Common myeloid progenitor, CD34-positive (primary cell): ENCODE data around the gene MAP2K2.

Source experiments
- CTCF ChIA-PET: fragments of 350-600 bp; sonication (Branson Sonifier 250); formaldehyde crosslinking; loops from one replicate; lab custom pipeline; 2021; ENCODE audit warnings: antibody characterized with exemption; lab: Charles Lee
- POLR2A ChIA-PET: fragments of 350-600 bp; sonication (Branson Sonifier 250); formaldehyde crosslinking; loops from one replicate; lab custom pipeline; 2021; ENCODE audit warnings: antibody characterized with exemption; lab: Charles Lee
- DNase-seq, 3 donors: peaks; one replicate each; pipeline versions ENCODE4 v3.0.0 to v3.0.0-alpha.2; 2013
- H3K27ac ChIP-seq, 2 experiments: 1 replicate in 1 of 2; 2 replicates in 1 of 2; pipeline ENCODE4 v1.7.0; 2013; ENCODE audit warnings: inconsistent platforms in 2 of 2, low read length in 2 of 2, mild to moderate bottlenecking in 2 of 2, low read depth in 1 of 2, moderate library complexity in 1 of 2; ENCODE audit not compliant: severe bottlenecking in 2 of 2, insufficient read depth in 1 of 2, poor library complexity in 1 of 2
- H3K27me3 ChIP-seq, 5 experiments: replicated peaks in 2 of 5; 1 replicate in 3 of 5; 2 replicates in 2 of 5; pipeline versions ENCODE4 v1.6.1 to v1.7.0; 2013; ENCODE audit warnings: low read length in 4 of 5, mild to moderate bottlenecking in 2 of 5, moderate library complexity in 2 of 5, inconsistent platforms in 1 of 5; ENCODE audit not compliant: insufficient read depth in 5 of 5, control insufficient read depth in 4 of 5
- H3K36me3 ChIP-seq, 4 experiments: 1 replicate in 2 of 4; 2 replicates in 2 of 4; pipeline versions ENCODE4 v1.6.1 to v1.7.0; 2013; ENCODE audit warnings: low read length in 3 of 4, control low read depth in 1 of 4, mild to moderate bottlenecking in 1 of 4; ENCODE audit not compliant: control insufficient read depth in 4 of 4, insufficient read depth in 4 of 4
- H3K4me1 ChIP-seq, 4 experiments: 1 replicate in 3 of 4; 2 replicates in 1 of 4; pipeline versions ENCODE4 v1.6.1 to v1.7.1; 2013; ENCODE audit warnings: low read length in 3 of 4, mild to moderate bottlenecking in 3 of 4, control low read depth in 1 of 4, inconsistent platforms in 1 of 4, moderate library complexity in 1 of 4; ENCODE audit not compliant: control insufficient read depth in 4 of 4, insufficient read depth in 4 of 4; ENCODE audit errors: control extremely low read depth in 1 of 4
- H3K4me3 ChIP-seq, 7 experiments: 1 replicate in 4 of 7; 2 replicates in 3 of 7; pipeline versions ENCODE4 v1.5.1 to v1.7.0; 2013; ENCODE audit warnings: mild to moderate bottlenecking in 7 of 7, low read length in 6 of 7, moderate library complexity in 6 of 7, inconsistent platforms in 2 of 7, low read depth in 2 of 7, control low read depth in 1 of 7; ENCODE audit not compliant: insufficient read depth in 4 of 7, control insufficient read depth in 1 of 7; ENCODE audit errors: extremely low read depth in 1 of 7
- H3K9me3 ChIP-seq, 5 experiments: 1 replicate in 4 of 5; 2 replicates in 1 of 5; pipeline versions ENCODE4 v1.6.1 to v1.7.1; 2013; ENCODE audit warnings: low read length in 4 of 5, mild to moderate bottlenecking in 2 of 5, inconsistent platforms in 1 of 5, low read depth in 1 of 5, moderate library complexity in 1 of 5; ENCODE audit not compliant: control insufficient read depth in 4 of 5, insufficient read depth in 2 of 5; ENCODE audit errors: control extremely low read depth in 1 of 5
- WGBS: methylation state at CpG from one replicate; pipeline ENCODE4 v1.1.5; 2013; ENCODE audit not compliant: insufficient coverage; 5-methylcytosine and 5-hydroxymethylcytosine counted together

Gene MAP2K2

DNA sequence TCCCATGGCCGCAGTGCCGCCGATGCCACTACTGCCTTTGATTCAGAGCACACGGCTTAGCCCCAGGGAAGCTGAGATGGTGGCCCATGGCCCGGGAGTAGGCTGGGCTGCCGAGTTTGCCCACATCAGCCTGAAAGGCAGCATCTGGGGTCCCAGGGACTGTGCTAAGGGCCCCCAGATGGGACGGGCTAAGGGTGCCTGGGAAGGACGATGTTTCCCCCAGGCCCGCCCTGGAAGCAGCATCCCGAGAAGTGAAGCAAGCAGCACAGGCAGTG is 22.5 kb downstream of the MAP2K2 start:
- H3K36me3 ChIP-seq, result peaks cover 4 to 70% (median 43%) of the 10 kb centered on the region in 4 experiments
- POLR2A ChIA-PET, result no interaction called here
- no peaks in the 10 kb centered on the region for H3K9me3 ChIP-seq
- 98% methylated on average over 10 of the region's 10 CpGs for WGBS
- H3K27ac ChIP-seq, result no peak overlapping the region
- peaks cover 0 to 27% (median 22%) of the 10 kb centered on the region in 4 experiments for H3K4me1 ChIP-seq
- H3K27me3 ChIP-seq, result no peaks in the 10 kb centered on the region
- DNase-seq, result no peak
- CTCF ChIA-PET, result interaction anchor here (1.9 kb wide), 1 partner anchor 12 kb away, joined by 5 read pairs; no protein-coding TSS in a partner anchor
- H3K4me3 ChIP-seq, result no peak overlapping the region

DNA sequence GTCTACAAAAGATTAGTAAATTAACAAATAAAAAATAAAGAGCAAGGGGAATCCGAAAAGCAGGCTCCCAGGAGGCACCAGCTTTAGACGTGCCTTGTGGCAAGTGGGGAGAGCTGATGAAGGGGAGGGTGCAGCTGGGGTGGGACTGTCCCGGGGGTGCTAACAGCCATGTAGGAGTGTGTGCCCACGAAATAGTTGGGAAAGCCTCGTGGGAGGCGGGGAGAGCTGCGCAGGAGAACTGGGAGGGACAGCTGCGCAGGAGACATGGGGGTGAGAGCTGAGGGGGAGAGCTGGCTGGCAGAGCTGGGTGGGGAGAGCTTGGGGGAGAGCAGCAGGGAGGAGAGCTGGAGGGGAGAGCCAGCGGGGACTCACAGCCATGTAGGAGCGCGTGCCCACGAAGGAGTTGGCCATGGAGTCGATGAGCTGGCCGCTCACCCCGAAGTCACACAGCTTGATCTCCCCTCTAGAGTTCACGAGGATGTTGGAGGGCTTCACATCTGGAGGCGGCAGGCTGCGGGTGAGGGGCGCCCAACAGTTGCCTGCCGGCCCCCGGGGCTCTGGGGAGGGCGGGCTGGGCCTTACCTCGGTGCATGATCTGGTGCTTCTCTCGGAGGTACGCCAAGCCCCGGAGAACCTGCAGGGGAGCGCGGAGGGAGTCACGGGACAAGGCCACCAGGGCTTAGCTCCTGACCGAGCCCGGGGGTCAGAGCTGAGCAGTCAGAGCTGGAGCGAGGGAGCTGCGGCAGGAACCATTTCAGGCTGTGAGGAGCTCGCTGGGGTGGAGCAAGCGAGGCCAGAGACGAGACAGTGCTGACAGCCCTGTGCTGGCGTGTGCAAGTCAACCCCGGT is 23.1 kb downstream of the MAP2K2 start:
- H3K9me3 ChIP-seq, result no peaks in the 10 kb centered on the region
- DNase-seq, result no peak
- no peak overlapping the region for H3K27ac ChIP-seq
- peaks cover 0 to 24% (median 19%) of the 10 kb centered on the region in 4 experiments for H3K4me1 ChIP-seq
- CTCF ChIA-PET, result interaction anchor here (1.9 kb wide), 1 partner anchor 11 kb away, joined by 5 read pairs; no protein-coding TSS in a partner anchor
- H3K27me3 ChIP-seq, result no peaks in the 10 kb centered on the region
- POLR2A ChIA-PET, result no interaction called here
- 95% methylated on average over 32 of the region's 38 CpGs for WGBS
- peaks cover 4 to 72% (median 45%) of the 10 kb centered on the region in 4 experiments for H3K36me3 ChIP-seq
- no peak overlapping the region for H3K4me3 ChIP-seq

DNA sequence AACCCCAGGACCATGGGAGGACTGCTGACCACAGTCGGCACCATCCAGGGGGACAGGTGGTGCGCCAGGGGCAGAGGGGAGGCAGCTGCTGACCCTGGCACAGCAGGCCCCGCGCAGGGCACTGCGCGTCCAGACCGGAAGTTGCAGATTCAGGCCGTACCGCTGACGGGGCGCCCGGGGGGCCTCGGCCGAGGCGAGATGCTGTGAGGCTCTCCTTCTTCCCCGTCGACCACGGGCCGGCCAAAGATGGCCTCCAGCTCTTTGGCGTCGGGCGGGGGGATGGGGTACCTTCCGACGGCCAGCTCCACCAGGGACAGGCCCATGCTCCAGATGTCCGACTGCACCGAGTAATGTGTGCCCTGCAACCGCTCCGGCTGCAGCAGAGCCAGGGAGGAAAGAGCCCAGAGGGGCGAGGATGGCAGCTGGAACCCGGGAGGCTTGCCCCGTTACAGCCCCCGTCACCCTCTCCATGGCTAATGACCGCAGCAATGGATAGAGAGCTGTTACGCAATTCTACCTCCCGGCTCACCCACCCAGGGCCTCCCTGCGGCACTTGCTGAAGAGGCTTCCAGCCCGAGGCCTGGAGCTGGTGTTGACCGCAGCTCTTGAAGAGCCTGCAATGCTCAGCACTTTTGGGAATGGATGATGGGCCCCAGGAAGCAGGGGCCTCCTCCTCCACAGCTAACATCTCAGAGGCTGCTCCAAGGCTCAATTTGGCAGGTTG is 24.7 kb downstream of the MAP2K2 start:
- H3K9me3 ChIP-seq, result no peaks in the 10 kb centered on the region
- WGBS, result 97% methylated on average over 36 of the region's 38 CpGs
- DNase-seq, result no peak
- peaks cover 4 to 81% (median 51%) of the 10 kb centered on the region in 4 experiments for H3K36me3 ChIP-seq
- H3K27me3 ChIP-seq, result no peaks in the 10 kb centered on the region
- POLR2A ChIA-PET, result no interaction called here
- CTCF ChIA-PET, result interaction anchor here (1.1 kb wide), 1 partner anchor 12 kb away, joined by 5 read pairs; no protein-coding TSS in a partner anchor
- H3K27ac ChIP-seq, result no peak overlapping the region
- H3K4me3 ChIP-seq, result no peak overlapping the region
- peaks cover 0 to 10% (median 2%) of the 10 kb centered on the region in 4 experiments for H3K4me1 ChIP-seq

DNA sequence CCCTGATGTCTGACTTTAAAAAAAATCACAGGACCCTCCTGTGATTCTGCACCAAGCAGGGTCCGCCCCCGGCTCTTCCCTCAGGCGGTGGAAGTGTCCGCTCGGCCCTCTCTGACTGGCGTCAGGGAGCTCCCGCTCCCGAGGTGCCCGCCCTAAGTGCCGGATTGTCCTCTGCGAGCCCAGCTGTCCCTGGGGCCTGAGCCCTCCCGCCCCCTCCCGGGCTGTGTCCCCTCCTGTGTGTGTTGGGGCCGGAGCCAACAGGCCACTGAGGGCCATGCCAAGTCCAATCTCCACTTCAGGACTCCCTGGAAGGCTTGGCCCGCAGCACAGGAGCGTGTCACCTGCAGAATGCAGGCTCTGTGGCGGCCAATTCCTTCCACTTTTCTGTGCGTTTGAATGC is 25.4 kb downstream of the MAP2K2 start:
- WGBS, result 97% methylated on average over 7 of the region's 18 CpGs
- Histone ChIP-seq H3K9me3 (no peaks in the 10 kb centered on the region), H3K27me3 (no peaks in the 10 kb centered on the region), H3K36me3 (peaks cover 4 to 88% (median 55%) of the 10 kb centered on the region in 4 experiments), H3K4me1 (peaks cover 0 to 6% (median 2%) of the 10 kb centered on the region in 4 experiments), H3K27ac (no peak overlapping the region), H3K4me3 (no peak overlapping the region)
- DNase-seq, result no peak
- ChIA-PET CTCF (no interaction called here), POLR2A (no interaction called here)

DNA sequence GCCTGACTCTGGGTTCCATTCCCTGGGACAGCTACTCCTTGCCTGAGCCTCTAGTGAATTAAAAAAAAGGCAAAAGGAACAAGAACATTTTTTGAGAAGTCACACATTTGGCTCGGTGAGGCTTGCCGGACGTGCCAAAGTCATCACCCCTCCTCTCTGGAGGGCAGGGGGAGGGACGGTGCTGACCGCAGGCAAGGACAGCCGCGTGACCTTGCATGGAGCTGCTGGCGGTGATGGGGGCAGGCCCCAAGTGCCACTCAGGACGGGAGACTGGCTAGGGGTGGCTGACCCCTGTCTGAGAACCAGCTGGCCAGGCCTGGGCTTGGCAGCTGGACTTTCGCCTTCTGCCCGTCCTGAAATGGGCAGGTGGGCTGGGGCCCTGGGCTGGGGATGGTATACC is 26.4 kb downstream of the MAP2K2 start:
- Histone ChIP-seq H3K4me1 (no peaks in the 10 kb centered on the region), H3K36me3 (peaks cover 4 to 81% (median 50%) of the 10 kb centered on the region in 4 experiments), H3K4me3 (no peak overlapping the region), H3K27me3 (no peaks in the 10 kb centered on the region), H3K27ac (no peak overlapping the region), H3K9me3 (no peaks in the 10 kb centered on the region)
- no peak for DNase-seq
- 95% methylated on average over 11 of the region's 11 CpGs for WGBS
- CTCF ChIA-PET, result no interaction called here
- POLR2A ChIA-PET, result no interaction called here

DNA sequence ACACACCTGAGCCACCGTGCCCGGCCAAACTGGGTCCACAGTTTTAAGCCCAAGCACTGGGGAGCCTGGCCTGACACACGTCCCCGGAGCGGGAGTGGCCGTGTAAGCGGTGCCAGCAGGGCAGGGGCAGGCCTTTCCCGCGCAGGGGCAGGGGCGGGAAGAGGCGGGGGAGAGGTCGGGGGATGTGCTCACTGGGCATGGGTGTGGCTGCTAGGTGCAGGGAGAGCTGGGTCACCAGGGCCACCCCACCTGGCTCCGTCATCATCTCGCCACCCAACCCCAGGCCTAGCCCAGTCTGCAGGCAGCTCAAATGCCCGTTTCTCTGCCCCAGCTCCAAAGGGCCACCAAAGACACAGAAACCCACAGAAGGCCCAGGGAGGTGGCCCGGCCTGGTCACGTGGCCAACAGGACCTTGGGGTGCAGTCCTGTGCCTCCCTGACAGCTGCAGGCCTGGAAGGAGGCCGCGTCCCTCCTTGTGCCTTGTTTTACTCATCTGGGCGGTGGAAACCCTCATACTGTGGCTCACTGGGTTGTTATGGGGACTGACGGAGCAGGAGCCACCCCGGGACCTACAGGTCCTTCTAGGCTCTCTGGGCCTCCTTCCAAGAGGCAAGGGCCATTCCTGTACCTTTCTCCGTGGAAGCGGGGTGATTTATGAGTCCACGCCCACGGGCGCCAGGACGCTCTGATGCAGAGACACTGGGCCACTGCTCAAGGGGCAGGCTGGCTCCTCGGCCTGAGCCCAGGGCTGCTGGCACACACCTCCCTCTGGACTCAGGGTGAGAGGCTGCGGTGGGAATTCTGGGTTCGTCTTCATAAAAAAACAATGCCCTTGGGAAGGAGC is 27.7 kb downstream of the MAP2K2 start:
- Histone ChIP-seq H3K27me3 (no peaks in the 10 kb centered on the region), H3K27ac (no peak overlapping the region), H3K4me1 (no peaks in the 10 kb centered on the region), H3K36me3 (peaks cover 0 to 74% (median 42%) of the 10 kb centered on the region in 4 experiments), H3K9me3 (no peaks in the 10 kb centered on the region), H3K4me3 (no peak overlapping the region)
- WGBS, result 94% methylated on average over 26 of the region's 31 CpGs
- ChIA-PET CTCF (interaction anchor here (2.1 kb wide), 1 partner anchor 9 kb away, joined by 7 read pairs; no protein-coding TSS in a partner anchor), POLR2A (no interaction called here)
- no peak for DNase-seq
